HG03460 (cell line): ENCODE measurements around the gene TMPRSS13.
"Not testable (repeated sequence)": the region's sequence is repeated elsewhere in the genome, so short reads cannot be mapped to it uniquely, and the experiment has no call there.

Experiments used
- ATAC-seq: cut with Tn5 transposase; IDR thresholded peaks from one replicate; pipeline ENCODE4 v1.9.1; 2021; ENCODE audit not compliant: unreplicated experiment

The TMPRSS13 gene

DNA sequence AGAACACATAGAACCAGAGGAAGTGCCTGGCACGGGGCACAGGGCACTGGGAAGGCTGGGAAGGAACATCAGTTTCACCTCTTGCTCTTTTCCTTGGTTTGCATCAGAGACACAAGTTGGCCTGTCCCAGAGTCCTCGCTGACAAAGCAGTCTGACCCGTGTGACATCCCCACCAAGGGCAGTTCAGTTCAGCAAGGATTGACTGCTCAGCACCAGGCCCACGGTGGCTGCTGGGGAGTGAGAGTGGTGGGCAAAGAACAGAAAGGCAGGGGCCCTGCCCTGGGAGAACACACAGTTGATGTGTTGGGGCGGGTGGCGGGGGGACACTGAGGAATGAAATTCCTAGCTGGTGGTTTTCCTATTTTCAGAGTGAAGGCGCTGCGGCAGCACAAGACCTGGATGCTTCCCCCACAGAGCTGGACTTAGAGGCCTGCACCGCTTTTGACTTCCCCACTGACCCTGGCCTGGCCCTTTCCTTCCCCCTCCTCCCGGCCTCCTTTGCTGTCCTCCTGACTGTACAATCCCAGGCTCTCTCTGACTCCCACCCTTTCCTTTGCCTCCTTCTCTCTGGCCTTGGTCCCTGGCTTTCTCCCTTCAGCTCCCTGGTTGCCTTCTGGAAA, 2.2 kb upstream of the TMPRSS13 start:
- no peak for ATAC-seq

DNA sequence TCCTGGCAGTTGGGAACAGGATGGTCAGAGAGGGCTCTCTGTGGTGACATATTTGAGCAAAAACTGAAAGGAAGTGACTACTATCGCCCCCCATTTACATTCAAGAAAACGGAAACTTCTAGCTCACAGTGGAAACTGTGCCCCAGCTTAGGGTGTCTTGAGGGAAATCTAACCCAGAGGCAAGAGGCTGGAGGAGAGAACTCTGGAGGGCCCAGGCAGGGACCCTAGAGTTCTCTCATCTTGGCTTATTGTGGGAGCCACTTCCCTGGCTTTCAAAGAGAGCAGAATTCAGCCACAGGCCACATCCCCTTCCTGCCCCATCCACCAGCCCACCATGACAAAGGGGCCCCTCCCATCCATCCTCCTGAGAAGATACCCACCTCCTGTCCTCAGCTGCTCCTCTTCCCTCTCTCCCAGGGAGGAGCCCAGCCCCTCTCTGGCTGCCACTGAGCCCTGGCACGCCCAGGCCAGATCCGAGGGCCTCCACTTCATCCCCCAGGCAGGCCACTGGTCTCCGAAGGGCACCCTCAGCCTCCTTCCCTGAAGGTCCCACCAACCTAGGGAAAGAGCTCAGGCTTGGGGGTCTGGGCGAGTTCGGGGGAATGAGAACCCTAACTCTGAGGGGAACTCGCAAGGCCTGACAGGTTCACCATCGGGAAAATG, 1.6 kb upstream of the TMPRSS13 start:
- no peak for ATAC-seq

DNA sequence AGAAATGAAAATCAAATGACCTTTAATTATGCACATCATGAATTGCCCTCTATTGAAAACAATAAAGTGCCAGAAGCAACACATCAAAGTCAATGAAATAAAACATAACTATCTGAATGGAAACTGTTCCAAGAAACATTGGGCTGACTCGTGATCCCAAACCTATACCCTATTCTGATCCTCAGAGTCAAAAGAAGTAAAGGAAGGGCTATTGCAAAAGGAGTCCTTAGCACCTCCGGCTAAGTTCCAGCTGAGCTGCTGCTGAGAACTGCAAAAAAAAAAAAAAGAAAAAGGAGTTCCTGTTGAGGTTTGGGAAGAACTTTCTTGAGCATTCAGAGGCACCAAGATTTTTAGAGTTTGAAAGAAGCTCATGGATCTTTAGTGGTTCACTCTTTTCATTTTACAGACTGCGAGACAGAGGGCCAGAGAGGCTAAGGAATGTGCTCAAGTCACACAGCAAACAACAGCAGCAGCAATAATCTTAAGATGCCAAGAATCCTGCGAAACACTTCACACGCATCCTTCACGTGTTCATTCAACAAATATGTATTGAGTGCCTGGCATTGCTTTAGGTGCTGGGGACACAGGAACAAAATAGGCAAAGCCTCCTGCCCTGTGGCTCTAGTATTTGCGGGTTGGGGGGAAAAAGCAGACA, 841 bp upstream of the TMPRSS13 start:
- no peak for ATAC-seq

DNA sequence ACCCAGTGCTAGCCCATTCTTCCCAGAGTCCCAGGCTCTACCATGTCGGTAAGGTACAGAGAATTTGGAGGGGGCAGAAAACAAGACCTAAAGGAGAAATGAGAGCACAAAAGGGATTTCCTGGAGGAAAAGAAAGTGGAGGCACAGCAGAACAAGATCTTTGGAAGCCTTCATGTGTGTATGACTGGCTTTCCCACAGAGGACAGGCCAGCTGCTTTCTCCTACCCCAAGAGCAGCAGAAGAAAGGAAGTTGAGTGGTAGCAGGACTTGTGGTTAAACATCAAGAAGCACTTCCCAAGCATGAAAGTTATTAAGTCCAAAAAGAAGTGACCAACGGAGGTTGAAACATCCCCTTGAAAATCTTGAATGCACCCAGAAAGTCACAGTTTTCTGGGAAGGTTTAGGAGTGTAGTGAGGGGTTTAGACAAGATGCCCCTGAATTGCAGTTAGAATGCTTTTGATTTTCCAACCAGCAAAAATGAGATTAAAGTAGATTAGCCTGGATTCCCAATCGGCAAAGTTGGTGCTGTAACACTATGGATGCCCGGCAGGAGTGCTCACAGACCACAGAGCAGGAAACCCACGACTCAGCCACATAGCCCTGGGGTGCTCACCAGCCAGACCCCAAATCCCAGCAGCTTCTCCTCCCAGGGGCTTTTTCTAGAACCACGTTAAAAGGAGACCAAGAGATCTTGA, 608 bp downstream of the TMPRSS13 start:
- no peak for ATAC-seq

DNA sequence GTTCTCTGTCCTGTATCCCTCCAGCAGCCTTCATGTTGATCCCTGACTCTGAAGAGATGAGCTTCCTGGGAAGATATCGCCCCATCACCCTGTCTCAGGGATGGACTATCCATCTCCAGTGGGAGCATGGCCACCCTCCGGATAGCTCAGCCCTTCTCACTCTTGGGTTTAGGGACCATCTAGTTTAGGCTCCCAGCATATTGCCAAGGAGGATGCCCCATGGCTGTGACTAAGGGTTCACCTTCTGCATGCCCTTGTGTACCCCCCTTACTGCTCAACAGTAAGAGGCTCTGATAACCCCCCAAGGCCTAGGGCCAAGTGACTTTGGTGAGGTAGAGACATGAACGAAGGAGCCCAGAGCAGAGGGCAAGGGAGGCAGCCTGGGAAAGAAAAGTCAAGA, 1.3 kb downstream of the TMPRSS13 start:
- ATAC-seq: no peak

DNA sequence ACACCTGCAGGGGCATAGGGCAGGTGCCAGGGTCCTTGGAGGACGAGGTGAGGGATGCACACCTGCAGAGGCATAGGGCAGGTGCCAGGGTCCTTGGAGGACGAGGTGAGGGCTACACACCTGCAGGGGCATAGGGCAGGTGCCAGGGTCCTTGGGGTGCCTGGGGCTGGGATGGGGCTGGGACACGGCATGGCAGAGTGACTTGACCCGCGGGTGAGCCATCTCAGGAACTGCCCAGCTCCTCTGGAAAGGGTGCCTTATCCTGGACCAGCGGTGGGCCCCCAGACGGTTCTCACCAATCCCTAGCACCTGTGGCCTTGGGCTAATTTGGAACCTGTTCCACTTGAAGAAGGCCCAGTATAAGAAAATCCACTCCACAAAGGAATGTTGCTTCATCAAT, 3.0 kb downstream of the TMPRSS13 start:
- ATAC-seq: not testable (repeated sequence)

DNA sequence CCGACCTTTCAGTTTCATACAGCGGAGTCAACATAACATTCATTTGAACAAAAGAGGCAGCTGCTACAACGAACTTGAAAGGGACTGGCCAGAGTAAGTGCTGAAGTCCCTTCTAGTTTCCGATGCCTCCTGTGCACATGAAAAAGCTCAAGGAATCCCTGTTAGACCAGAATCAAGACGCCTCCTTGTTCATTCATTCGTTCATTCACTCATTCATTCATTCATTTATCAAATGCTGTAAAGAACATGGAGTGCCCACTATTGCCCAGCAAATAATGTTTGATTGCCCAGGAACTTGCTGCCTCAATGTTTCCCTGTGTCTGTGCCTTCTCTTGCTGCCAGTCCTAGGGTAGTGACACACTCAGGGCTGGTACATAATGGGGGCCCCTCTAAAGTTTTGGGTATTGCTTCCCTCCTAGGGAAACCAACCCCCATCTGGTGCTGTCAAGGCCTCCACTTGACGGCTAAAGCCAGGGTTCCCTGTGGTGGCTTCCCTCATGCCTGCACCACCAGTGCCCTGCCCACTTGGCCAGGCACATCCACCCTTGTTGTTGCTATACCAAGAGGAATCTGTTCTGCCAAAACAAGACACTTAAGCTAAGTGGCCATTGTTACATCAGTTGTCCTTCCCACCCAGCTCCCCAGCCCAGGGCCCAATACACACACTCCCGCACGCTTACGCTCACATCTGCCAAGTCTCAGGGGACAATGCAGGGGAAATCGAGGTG, 3.8 kb downstream of the TMPRSS13 start:
- ATAC-seq: no peak

DNA sequence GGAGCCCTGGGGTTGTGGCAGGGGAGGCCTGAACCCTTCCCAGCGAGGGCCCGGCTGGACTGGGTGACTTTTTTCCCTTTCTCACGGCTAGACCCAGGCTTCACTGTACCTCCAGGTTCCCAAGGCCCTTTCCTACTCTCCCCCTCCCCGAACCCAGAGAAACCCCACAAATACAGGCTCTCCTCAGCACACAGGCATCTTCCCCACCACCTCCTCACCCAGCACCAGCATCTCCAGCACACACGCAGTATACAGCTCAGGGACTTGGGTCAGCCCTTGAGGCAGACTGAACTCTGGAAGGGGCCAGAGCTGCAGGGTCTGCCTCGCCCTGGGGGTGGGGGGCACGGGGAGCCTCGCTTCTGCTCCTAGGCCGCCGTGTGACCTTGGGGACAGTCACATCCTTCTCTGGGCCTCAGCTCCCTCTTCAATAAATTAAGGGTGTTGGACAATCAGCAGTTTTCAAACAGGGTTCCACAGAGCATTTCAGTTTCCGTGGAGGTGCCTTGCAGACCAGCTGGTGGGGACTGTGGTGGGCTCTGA, 4.5 kb downstream of the TMPRSS13 start:
- no peak for ATAC-seq

DNA sequence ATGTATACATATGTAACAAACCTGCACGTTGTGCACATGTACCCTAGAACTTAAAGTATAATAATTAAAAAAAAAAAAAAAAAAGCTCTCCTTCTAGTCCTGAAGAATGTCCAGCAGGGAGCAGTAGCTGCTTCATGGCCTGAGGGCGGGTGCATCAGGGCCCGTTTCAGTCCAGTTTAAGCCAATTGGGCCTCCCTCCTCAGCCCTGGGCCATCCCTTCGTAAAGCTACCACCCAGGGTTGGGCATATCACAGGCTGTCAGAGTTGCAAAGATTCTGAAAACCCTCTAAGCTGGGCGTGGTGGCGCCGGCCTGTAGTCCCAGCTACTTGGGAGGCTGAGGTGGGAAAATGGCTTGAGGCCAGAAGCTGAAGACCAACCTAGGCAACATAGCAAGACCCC, 5.4 kb downstream of the TMPRSS13 start:
- no peak for ATAC-seq

DNA sequence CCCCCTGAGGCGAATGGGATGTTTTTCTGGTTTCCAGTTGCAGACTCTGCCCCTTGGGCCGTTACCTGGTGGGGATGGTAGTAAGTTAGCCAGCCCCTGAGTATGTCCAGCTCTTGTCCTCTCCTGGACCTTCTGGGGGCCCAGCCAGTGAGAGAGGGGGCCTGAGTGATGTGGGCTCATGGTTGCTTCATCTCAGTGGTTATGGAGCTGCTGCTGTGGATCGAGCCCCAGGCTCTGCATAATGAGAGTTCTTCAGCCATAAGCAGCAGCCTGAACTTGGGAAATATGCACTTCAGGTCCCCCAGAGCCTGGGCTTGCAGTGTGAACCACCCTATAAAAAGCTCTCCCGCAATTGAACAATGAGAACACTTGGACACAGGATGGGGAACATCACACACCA, 5.9 kb downstream of the TMPRSS13 start:
- ATAC-seq: no peak

DNA sequence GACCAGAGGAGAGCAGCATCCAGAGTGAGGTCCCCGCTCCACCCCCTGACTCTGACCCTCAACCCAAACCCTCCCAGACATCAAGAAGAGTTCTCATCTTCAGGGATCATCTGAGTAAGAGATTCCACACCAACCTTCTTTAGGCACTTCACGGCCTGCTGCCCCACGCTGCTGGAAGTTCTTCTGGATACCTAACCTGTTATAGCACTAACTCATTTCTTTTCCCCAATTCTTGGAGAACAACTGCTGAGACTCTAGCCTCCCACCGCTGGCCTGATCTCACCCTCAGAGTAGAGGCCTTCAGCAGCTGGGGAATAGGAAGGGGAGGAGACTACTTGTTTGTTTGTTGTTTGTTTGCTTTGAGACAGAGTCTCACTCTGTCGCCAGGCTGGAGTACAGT, 7.3 kb downstream of the TMPRSS13 start:
- ATAC-seq: no peak

DNA sequence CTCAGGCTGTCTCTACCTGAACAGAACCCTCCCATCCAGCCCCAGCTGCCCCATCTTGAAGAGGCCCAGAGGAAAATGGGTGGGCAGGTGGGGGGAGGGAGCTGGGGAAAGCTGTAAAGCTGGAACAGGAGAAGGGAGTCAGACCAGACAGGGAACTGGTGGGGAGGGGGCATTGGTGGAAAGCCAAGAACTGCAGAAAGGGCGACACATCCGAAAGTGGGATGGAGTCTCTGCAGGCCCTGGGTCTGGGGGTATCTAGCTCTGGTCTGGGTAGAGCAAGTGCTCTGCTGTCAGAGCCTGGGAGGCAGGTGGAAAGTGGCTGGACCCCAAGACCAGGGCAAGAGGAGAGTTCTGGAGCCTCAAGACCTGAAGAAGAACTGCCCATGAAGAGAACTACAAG, 7.7 kb downstream of the TMPRSS13 start:
- ATAC-seq: no peak

DNA sequence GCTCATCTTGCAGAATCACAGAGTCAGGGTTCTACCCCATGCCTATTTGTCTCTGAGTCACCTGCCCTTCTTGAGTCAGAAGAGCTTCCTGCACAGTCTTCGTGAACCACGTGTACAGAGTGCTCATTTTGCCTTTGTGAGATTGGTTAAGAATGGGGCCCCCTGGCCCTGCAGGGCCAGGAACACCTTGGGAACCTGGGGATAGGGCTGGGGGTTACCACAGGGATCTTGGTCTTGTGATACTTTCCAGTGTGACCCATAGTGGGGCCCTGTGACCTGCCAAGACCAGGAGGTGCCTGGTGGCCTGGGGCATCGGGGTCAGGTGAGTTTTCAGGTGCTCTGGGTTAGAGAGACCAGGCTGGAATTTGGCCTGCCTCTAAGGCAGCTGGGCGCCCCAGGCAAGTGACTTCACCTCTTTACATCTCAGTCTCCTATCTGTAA, 9.4 kb downstream of the TMPRSS13 start:
- no peak for ATAC-seq

DNA sequence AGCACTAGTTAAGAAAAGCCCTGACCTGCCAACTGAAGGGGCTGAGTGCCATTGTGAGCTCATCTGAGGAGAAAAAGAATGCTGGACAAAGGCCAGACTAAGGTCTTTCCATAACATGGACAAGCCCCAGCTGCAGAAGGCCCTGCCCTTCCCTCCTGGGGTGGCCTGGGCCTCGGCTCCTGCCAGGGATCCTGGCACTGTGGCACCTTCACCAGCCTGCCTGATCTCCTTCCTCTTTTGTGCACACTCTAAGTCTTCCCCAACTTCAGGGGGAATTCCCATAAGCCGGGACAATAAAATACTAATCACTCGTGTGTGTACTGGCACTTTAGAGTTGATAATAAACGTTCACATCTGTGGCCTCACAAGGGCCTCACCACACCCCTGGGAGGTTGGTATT, 9.9 kb downstream of the TMPRSS13 start:
- ATAC-seq: no peak

DNA sequence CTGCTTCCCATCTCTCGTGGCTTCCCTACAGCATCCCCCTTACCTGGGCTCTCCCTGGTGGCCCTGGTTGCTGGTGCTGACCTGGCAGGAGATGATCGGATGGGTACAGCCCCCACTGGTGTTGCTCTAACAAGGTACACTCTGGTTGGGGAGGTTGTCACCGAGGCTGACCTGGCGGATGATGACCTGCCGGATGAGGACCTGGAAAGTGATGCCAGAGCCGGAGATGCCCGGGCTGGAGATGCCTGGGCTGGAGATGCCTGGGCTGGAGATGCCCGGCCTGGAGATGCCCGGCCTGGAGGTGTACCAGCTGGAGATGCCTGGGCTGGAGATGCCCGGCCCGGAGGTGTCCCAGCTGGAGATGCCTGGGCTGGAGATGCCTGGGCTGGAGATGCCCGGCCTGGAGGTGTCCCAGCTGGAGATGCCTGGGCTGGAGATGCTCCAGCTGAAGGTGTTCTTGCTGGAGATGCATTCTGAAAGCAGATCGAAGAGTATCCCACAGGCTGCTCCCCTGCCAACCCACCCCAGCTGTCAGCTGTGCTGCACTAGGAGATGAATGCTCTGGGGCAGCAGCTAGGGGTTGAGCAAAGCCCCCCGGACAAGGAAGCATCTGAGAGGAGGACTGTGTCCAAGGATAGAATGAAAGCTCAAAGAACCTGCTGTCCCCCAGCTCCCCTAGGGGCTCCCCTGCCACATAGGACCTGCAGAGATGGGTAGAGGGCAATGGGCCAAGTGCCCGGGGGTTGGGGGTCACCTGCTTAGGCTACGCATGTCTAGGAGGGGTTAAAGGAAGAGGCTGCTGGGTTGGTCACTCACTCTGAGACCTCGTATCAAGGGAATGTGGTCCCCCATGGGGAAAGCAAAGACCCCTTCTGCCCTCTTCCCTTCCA, 10.6 kb downstream of the TMPRSS13 start:
- no peak for ATAC-seq

DNA sequence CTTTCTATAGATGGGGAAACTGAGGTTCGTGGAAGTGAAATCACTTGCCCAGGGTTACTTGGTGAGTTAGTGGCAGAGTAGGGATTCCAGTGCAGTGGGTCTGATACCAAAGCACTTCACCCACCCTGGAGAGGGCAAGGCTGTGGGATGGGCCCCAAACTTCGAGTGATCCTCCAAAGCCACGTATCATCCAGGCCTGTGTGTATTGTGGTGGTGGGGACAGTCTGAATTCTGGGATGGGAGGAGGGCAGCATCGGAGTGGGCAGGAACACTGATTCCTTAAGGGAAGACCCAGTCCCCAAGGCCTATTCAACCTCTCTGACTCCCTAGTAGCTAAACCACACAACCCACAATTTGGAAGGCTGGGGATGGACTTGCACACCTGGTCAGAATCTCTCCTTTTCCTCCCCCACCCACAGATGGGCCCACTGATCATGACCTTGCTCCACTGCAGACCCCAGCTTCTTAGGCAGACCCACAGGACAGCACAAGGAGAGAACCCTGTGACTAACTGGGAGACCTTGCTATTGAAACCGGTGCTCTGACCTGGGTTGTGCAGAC, 11.5 kb downstream of the TMPRSS13 start:
- ATAC-seq: no peak

DNA sequence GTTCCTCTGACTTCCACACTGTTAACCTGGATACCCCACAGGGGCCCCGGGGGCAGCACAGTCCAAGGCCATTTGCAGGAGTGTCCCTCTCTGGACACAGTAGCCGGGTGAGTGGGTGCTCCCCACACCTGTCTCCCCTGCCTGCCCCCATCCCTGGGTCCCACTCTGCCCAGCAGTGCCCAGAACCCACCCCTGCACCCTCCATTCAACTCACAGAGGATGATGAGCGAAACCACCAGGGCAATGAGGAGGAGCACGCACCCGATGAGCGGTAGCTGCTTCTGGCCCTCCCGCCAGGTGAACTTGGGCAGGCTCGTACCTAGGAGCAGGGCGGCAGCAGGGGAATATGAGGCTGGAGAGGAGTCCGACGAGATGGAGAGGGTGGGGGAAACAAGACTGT, 12.2 kb downstream of the TMPRSS13 start:
- ATAC-seq: no peak

DNA sequence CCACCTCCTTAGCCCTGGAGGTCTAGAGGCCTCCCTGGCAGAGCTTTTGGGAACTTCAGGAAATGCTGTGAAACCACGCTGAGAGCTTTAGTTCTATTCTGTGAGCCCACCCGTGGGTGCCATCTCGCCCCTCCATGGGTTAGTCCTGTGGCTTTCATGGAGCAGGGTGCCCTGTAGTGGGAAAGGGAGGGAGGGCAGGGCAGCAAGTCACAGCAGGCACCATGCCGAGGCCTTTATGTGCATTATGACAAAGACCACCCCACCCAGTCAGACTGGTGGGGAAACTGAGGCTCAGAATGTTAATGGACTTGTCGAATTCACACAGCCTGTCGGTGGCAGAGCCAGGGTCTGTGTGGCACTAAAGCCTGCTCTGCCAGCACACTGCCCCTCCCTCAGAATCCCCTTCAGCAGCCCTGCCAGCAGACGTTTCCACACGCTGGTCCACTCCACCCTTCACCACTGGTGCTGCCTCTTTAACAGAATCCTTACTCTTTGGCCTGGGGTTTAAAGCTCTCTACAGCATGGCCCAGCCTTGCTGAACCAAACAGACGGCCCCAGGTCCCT, 13.4 kb downstream of the TMPRSS13 start:
- ATAC-seq: no peak

DNA sequence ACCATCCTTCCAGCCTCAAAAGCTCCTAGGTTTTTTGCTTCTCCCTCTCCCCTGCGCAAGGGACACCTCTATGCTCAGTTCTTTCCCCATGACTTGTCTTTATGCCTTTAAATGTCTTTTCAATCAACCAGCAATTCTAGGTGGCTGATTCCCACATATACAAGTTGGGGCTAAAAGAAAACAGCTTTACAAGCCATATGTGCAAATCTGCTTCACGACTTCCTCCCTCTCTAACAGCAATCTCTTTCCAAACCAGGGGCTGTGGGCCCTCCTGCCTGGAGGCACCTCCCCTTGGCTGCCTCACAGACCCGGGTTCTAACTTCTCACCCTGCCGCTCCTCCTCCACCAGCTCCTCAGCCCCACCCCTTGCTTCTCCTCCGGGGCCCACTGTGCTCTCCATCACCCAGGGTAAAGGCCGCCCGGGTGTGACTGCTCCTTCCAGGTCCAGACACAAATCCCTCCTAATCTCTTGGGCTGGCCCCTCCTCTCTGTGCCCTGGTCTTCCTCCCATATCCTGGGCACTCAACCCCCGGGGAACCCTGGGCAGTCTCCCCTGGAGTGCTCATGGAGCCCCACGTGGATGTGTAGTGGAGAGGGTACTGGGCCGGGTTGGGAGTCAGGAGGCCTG, 14.1 kb downstream of the TMPRSS13 start:
- ATAC-seq: no peak
